Endothelial cell of umbilical vein (primary cell): Measurements from ENCODE around the gene TANGO6. TPM values are rescaled to one million over a fixed set of nuclear protein-coding genes. Genes with fewer than 3 reads are reported as not detected.

Source experiments
- BruUV-seq: library from RNA; stranded (reverse); fragments of 400-500 nt; replicated peaks from 2 replicates; lab custom pipeline; 2021; lab: Mats Ljungman, UMichigan
- CTCF ChIA-PET: fragments of 300-600, 350-600 bp; sonication (Branson Sonifier 250); formaldehyde crosslinking; loops from one replicate; lab custom pipeline; 2021; ENCODE audit warnings: antibody characterized with exemption, inconsistent platforms; lab: Charles Lee
- POLR2A ChIA-PET: fragments of 300-600, 350-600 bp; sonication (Branson Sonifier 250); formaldehyde crosslinking; loops from one replicate; lab custom pipeline; 2021; ENCODE audit warnings: antibody characterized with exemption, inconsistent platforms; lab: Charles Lee
- DNase-seq: peaks from one replicate; pipeline ENCODE4 v3.0.0-alpha.2; 2011; ENCODE audit warnings: low read depth, low spot score
- FAIRE-seq: peaks from 2 replicates; lab custom pipeline; 2011; peaks lifted over from hg19 to GRCh38; lab: Jason Lieb, UNC
- H2AFZ ChIP-seq: 2 replicates; pipeline ENCODE4 v1.6.0; 2012; ENCODE audit warnings: low read depth, low read length, control low read depth, inconsistent platforms
- H3K27ac ChIP-seq: 2 replicates; pipeline ENCODE4 v1.5.1; 2011; ENCODE audit warnings: low read depth, mild to moderate bottlenecking, control low read depth, low read length, moderate library complexity; ENCODE audit not compliant: insufficient read depth
- H3K27me3 ChIP-seq, 2 experiments: 2 replicates each; pipeline versions ENCODE4 v1.6.0 to v1.6.1; 2011; ENCODE audit warnings: low read length in 2 of 2, mixed read lengths in 1 of 2; ENCODE audit not compliant: control insufficient read depth in 2 of 2, insufficient read depth in 2 of 2
- H3K36me3 ChIP-seq, 2 experiments: 2 replicates in 1 of 2; 3 replicates in 1 of 2; pipeline ENCODE4 v1.5.1; 2011; ENCODE audit warnings: low read length in 2 of 2, mild to moderate bottlenecking in 1 of 2, moderate library complexity in 1 of 2; ENCODE audit not compliant: control insufficient read depth in 2 of 2, insufficient read depth in 2 of 2; ENCODE audit errors: extremely low read depth in 1 of 2
- H3K4me1 ChIP-seq: 3 replicates; pipeline ENCODE4 v1.5.1; 2011; ENCODE audit warnings: mild to moderate bottlenecking, low read length; ENCODE audit not compliant: control insufficient read depth, insufficient read depth; ENCODE audit errors: extremely low read depth
- H3K4me2 ChIP-seq: 2 replicates; pipeline ENCODE4 v1.6.1; 2011; ENCODE audit warnings: low read length, control low read depth, mixed read lengths; ENCODE audit not compliant: insufficient read depth
- H3K4me3 ChIP-seq, 3 experiments: fragments of 200-600 bp in 1 of 3; sonication (generic), shearing (Covaris generic) in 1 of 3; replicated peaks in 1 of 3; 2 replicates each; pipeline ENCODE4 v1.5.1; 2011 to 2016; ENCODE audit warnings: control low read depth in 3 of 3, low read length in 3 of 3, mild to moderate bottlenecking in 2 of 3, inconsistent platforms in 1 of 3, low read depth in 1 of 3, moderate library complexity in 1 of 3; ENCODE audit not compliant: insufficient read depth in 1 of 3
- H3K79me2 ChIP-seq: 2 replicates; pipeline ENCODE4 v1.6.0; 2012; ENCODE audit warnings: low read length, inconsistent platforms; ENCODE audit not compliant: control insufficient read depth, insufficient read depth
- H3K9ac ChIP-seq: replicated peaks from 2 replicates; pipeline ENCODE3; 2011; ENCODE audit warnings: low read length, control low read depth; ENCODE audit not compliant: insufficient read depth; ENCODE audit errors: extremely low read depth
- H3K9me1 ChIP-seq: replicated peaks from 3 replicates; pipeline ENCODE4 v1.6.0; 2011; ENCODE audit warnings: mild to moderate bottlenecking, low read length; ENCODE audit not compliant: control insufficient read depth, insufficient read depth; ENCODE audit errors: extremely low read depth
- H3K9me3 ChIP-seq: replicated peaks from 2 replicates; pipeline ENCODE4 v1.5.1; 2012; ENCODE audit warnings: low read length, inconsistent platforms; ENCODE audit not compliant: control insufficient read depth, insufficient read depth
- H4K20me1 ChIP-seq: replicated peaks from 2 replicates; pipeline ENCODE3; 2011; ENCODE audit warnings: mild to moderate bottlenecking, low read length; ENCODE audit not compliant: control insufficient read depth, insufficient read depth; ENCODE audit errors: extremely low read depth
- EZH2 ChIP-seq: IDR thresholded peaks from 2 replicates; pipeline ENCODE4 v1.6.1; 2012; ENCODE audit warnings: borderline replicate concordance, low read depth, mild to moderate bottlenecking, moderate library complexity, low read length, inconsistent platforms; ENCODE audit not compliant: severe bottlenecking
- FOS ChIP-seq: IDR thresholded peaks from 2 replicates; pipeline ENCODE4 v1.6.1; 2011; ENCODE audit warnings: mild to moderate bottlenecking, low read length, moderate library complexity, borderline replicate concordance; ENCODE audit not compliant: insufficient read depth
- JUN ChIP-seq: IDR thresholded peaks from 2 replicates; pipeline ENCODE4 v1.6.1; 2011; ENCODE audit warnings: borderline replicate concordance, low read depth; ENCODE audit not compliant: insufficient read length, insufficient read depth
- MYC ChIP-seq: IDR thresholded peaks from one replicate; pipeline ENCODE4 v1.6.1; 2011; ENCODE audit warnings: mild to moderate bottlenecking, low read depth, low read length
- POLR2A ChIP-seq: IDR thresholded peaks from 2 replicates; pipeline ENCODE4 v1.6.1; 2012; ENCODE audit warnings: low read depth, mild to moderate bottlenecking, control low read depth, low read length
- POLR2AphosphoS5 ChIP-seq: IDR thresholded peaks from 2 replicates; pipeline ENCODE4 v1.6.1; 2012; ENCODE audit warnings: low read depth, mild to moderate bottlenecking, control low read depth, low read length, moderate library complexity; ENCODE audit not compliant: insufficient read depth
- dilution Hi-C: fragments of 300-500 bp; cut with MboI; formaldehyde crosslinking; loops from one replicate; pipeline ENCODE4 v1.15.0; 2019; ENCODE audit warnings: low sequenced_read_pairs; ENCODE audit not compliant: extremely low pct_ligation_motif_present
- intact Hi-C: fragments of 100-400 bp; cut with micrococcal nuclease; formaldehyde crosslinking; loops from one replicate; pipeline ENCODE4 v1.10.0; 2022
- polyA plus RNA-seq, 4 experiments: library from polyadenylated mRNA; depleted of rRNA in 3 of 4; stranded (reverse) in 3 of 4; unstranded in 1 of 4; fragments of >200 nt; gene quantifications; 2 replicates each; pipeline versions ENCODE4 v1.2.1 to v1.2.3, GENCODE V29; 2011 to 2012; ENCODE audit warnings: missing spikeins in 1 of 4
- total RNA-seq: library from RNA; stranded (reverse); gene quantifications from 2 replicates; pipeline ENCODE4 v1.2.3, GENCODE V29; 2021
- TF ChIP-seq, protein P1 (sequence below): IDR thresholded peaks from 2 replicates; pipeline ENCODE4 v1.6.1; 2011; ENCODE audit not compliant: insufficient read depth, insufficient read length
- TF ChIP-seq, protein P2 (sequence below), 2 donors: IDR thresholded peaks; 1 replicate in 1 of 2; 2 replicates in 1 of 2; pipeline ENCODE4 v1.5.1; 2011; ENCODE audit warnings: low read length in 2 of 2, mild to moderate bottlenecking in 2 of 2, moderate library complexity in 2 of 2, control low read depth in 1 of 2, inconsistent platforms in 1 of 2, low read depth in 1 of 2; ENCODE audit not compliant: insufficient read depth in 1 of 2; ENCODE audit errors: extremely low read depth in 1 of 2

TANGO6 gene
- total and polyA plus RNA-seq, 2 donors (not counting 3 experiments of a cell fraction or from before 2014, with no cell fraction given), result 6.7 to 21.2 TPM

DNA sequence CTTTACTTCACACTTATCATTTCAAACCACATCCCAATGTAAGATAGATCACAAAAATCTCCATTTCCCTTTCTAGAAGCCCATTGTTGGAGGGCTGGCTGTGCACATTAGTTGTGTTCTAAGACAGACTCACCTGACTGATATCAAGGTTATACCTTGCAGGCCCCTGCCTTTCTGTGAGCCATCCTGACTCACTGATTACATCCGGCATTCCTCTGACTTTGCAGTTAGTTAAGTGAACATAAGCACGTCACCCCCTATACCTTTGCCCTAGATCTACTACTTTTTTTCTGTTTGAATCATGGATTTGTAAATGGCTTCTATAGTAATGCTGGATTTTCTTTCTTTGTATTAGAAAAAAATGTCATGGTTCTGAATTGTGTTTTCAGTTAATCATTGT, 78.3 kb downstream of the TANGO6 start:
- H3K9me3 ChIP-seq, result no peaks in the 10 kb centered on the region
- ChIA-PET CTCF (no interaction called here), POLR2A (no interaction called here)
- no peaks in the 10 kb centered on the region for H3K36me3 ChIP-seq
- no peak for TF ChIP-seq POLR2A
- TF ChIP-seq FOS, result no peak
- no peak for TF ChIP-seq EZH2
- TF ChIP-seq, protein P1, sequence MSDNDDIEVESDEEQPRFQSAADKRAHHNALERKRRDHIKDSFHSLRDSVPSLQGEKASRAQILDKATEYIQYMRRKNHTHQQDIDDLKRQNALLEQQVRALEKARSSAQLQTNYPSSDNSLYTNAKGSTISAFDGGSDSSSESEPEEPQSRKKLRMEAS, result no peak
- no peak for TF ChIP-seq POLR2AphosphoS5
- TF ChIP-seq JUN, result no peak
- TF ChIP-seq MYC, result no peak
- TF ChIP-seq, protein P2, sequence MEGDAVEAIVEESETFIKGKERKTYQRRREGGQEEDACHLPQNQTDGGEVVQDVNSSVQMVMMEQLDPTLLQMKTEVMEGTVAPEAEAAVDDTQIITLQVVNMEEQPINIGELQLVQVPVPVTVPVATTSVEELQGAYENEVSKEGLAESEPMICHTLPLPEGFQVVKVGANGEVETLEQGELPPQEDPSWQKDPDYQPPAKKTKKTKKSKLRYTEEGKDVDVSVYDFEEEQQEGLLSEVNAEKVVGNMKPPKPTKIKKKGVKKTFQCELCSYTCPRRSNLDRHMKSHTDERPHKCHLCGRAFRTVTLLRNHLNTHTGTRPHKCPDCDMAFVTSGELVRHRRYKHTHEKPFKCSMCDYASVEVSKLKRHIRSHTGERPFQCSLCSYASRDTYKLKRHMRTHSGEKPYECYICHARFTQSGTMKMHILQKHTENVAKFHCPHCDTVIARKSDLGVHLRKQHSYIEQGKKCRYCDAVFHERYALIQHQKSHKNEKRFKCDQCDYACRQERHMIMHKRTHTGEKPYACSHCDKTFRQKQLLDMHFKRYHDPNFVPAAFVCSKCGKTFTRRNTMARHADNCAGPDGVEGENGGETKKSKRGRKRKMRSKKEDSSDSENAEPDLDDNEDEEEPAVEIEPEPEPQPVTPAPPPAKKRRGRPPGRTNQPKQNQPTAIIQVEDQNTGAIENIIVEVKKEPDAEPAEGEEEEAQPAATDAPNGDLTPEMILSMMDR (IDR thresholded peaks at IDR 0.05; ENCODE audit: extremely low read depth in 1 of 2, insufficient read depth in 1 of 2, low read depth in 1 of 2, low read length in 2 of 2), result no peak
- H3K27me3 ChIP-seq, result no peaks in the 10 kb centered on the region
- no peak for FAIRE-seq
- H4K20me1 ChIP-seq, result no peaks in the 10 kb centered on the region
- H3K9me1 ChIP-seq, result no peaks in the 10 kb centered on the region
- no peaks in the 10 kb centered on the region for H3K79me2 ChIP-seq
- no peak for DNase-seq
- no TSS peak for BruUV-seq
- no peak overlapping the region for H3K27ac ChIP-seq
- peaks cover 6% of the 10 kb centered on the region for H3K4me1 ChIP-seq
- no peak overlapping the region for H3K4me2 ChIP-seq
- intact Hi-C loops (no loop called here), dilution Hi-C loops (no loop called here)
- H3K9ac ChIP-seq, result no peak overlapping the region
- H2AFZ ChIP-seq, result no peak overlapping the region
- no peak overlapping the region for H3K4me3 ChIP-seq
